Body of pancreas (tissue), 4 donors: Measurements from ENCODE around the gene SLC26A11.

Experiments used
- POLR2A ChIP-seq, 3 donors: fragments of 450-650 bp; IDR thresholded peaks; one replicate each; pipeline ENCODE4 v1.6.1; 2016; ENCODE audit warnings: antibody characterized with exemption in 3 of 3, mild to moderate bottlenecking in 2 of 3
- TF ChIP-seq, protein P1 (sequence below), 7 experiments: fragments of 450-650 bp in 4 of 7; fragments of 200-600 bp in 3 of 7; sonication (generic) in 3 of 7; IDR thresholded peaks; one replicate each; pipeline ENCODE4 v1.5.1; 2016 to 2019; ENCODE audit warnings: antibody characterized with exemption in 7 of 7

DNA sequence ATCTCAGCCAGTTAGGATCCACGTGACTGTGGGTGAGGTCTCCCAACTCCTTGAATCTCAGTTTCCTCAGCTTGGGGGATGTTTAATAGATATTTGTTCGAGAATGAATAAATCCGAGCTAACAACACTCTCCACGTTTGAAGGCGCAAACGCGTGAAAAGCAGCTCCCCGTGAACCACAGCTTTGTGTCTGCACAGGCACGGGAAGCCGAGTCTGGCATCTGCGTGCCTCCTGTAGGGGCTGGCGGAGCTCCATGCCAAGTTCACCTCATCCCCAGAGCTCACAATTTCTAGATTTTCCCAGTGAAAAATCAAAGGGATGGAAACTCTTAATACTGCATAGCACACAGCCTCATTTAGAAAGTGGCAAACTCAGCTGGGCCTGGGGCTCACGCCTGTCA is 14.4 kb upstream of the SLC26A11 start:
- TF ChIP-seq, protein P1, sequence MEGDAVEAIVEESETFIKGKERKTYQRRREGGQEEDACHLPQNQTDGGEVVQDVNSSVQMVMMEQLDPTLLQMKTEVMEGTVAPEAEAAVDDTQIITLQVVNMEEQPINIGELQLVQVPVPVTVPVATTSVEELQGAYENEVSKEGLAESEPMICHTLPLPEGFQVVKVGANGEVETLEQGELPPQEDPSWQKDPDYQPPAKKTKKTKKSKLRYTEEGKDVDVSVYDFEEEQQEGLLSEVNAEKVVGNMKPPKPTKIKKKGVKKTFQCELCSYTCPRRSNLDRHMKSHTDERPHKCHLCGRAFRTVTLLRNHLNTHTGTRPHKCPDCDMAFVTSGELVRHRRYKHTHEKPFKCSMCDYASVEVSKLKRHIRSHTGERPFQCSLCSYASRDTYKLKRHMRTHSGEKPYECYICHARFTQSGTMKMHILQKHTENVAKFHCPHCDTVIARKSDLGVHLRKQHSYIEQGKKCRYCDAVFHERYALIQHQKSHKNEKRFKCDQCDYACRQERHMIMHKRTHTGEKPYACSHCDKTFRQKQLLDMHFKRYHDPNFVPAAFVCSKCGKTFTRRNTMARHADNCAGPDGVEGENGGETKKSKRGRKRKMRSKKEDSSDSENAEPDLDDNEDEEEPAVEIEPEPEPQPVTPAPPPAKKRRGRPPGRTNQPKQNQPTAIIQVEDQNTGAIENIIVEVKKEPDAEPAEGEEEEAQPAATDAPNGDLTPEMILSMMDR (IDR thresholded peaks at IDR 0.05) = no peak
- TF ChIP-seq POLR2A (IDR thresholded peaks at IDR 0.05) = no peak
